HG03342 (cell line): ENCODE data around the gene SUN2.
A peak's percentile ranks its signal among the peaks of the same experiment; 100 is the strongest.

ENCODE experiments used
- ATAC-seq: cut with Tn5 transposase; IDR thresholded peaks from one replicate; pipeline ENCODE4 v1.9.1; 2021; ENCODE audit warnings: mild to moderate bottlenecking, moderate library complexity; ENCODE audit not compliant: unreplicated experiment

The SUN2 gene

DNA sequence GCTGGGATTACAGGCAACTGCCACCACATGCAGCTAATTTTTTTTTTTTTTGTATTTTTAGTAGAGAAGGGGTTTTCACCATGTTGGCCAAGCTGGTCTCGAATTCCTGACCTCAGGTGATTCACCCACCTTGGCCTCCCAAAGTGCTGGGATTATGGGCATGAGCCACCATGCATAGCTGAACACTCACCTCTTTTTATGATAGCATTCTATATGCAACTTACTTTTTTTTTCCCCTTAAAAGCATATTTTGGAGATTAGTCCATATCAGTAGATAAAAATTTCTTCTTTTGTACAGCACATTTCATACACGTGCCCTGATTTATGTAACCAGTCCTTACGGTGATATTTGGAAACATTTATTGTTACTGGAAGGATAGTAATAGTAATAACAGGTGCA is 35.4 kb downstream of the SUN2 start:
- no peak for ATAC-seq

DNA sequence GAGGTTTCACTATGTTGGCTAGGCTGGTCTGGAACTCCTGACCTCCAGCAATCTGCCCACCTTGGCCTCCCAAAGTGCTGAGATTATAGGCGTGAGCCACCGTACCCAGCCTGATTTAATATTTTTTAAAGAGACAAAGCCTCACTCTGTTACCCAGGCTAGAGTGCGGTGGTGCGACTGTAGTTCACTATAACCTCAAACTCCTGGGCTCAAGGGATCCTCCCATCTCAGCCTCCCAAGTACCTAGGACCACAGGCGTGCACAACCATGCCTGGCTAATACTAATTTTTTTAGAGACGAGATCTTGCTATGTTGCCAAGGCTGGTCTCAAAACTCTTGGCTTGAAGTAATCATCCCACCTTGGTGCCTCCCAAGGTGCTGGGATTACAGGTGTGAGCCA is 36.6 kb downstream of the SUN2 start:
- ATAC-seq: no peak

DNA sequence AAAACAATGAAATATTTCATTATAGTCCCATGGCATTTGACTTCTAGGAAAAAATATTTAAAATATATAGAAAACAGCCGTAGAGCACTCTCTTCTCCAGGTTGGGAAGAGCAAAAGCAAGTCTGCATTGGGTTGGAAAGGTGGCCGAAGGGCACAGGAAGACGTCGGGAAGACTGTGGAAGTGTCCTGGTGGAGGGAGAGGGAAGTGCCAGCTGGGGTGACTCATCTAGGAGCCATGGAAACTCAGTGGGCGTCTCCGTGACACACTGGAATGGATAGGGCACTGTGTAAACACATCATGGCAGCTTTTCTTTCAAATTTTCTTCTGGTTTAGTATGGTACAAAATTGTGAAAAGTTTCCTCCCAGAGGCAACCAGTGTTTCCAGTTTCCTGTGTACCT is 37.4 kb downstream of the SUN2 start:
- no peak for ATAC-seq

DNA sequence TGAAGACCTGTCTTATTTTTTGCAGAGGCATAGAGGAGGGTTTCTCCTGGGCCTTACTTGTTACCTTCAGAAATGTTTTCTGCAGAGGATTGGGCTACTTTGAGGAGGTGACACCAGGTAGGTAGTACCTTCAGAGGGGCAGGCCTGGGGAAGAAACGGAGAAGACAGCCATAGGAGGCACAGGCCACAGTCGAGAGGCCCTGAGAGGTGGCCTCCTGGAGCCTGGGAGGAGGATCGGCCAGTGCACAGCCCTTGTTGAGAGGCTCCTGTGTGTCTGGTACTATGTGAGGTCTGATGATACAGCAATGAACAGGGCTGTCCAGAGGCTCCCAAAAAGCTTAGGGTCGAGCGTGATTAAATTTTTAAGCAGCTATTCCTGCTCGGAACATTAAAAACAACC is 38.6 kb downstream of the SUN2 start:
- ATAC-seq: no peak

DNA sequence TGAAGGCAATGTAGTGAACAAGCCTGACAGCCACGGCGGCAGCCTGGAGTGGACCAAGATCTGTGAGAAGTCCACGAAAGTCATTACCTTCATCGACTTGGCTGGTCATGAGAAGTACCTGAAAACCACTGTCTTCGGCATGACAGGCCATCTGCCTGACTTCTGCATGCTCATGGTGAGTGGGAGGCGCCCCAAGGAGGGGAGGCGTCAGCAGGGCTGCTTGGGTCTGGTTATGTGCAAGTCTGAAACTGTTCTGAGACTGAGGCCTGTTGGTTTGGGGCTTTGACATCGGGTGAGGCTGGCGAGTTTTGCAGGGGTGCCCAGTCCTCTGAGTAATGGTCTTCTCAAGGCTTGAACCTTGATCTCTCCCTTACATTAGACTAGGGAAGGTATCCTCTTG is 39.0 kb downstream of the SUN2 start:
- no peak for ATAC-seq

DNA sequence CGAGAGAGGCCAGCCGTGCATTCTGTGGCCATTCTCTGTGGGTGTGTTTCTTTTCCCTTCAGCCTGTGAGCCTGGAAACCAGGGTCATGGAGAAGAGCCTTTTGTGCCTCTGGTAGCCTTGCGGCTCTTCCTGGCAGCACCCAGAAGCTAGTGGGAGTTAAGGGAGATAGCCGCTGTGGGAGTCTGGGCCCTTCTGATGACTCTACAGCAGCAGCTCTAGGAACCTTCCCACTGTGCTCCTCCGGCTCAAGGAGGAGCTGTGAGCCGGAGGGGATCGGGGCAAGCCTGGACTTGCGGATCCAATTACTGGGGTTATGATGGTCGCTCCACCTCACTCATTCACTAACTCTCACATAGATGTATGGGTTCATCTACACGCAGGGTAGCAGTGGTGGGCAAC is 39.5 kb downstream of the SUN2 start:
- ATAC-seq: no peak

DNA sequence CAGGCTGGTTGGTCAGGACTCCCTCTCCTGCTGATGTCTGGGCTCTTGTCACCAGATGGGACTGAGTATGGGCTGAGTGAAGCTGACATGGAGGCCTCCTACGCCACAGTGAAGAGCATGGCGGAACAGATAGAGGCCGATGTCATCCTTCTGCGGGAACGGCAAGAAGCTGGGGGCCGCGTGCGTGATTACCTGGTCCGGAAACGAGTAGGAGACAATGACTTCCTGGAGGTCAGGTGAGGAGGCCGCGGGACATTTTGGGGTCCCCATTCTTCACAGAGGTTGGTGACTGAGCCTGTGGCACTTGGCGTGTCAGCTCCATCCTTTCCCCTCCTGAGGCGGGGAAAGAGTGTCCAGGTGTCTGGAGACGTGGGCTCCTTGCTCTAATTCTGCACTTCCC is 39.9 kb downstream of the SUN2 start:
- no peak for ATAC-seq

DNA sequence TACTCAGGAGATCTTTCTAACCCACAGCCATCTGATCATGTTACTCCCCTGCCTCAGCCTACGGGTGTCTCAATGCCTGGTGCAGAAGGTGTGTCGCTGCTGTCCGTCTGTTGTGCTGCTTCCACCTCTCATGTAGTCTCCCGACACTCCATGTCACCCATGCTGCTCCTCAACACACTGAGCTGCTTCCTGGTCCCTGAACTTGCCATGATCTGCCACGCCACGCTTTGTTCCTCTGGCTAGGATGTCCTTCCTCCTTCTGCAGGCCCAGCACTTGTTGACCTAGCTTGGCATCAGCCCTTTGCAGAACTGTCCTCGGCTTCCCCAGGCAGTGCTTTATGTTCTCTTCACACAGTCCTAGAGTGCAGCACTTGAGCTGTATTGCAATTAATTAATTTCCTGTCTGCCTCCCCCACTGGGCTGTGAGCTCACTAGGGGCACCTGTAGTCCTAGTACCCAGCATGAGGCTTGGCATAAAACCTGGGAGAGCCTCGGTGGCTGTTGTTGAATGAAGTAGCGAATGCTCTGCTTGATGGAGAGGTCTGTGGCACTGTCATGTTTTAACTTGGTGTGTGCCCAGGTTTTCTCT is 40.5 kb downstream of the SUN2 start:
- no peak for ATAC-seq

DNA sequence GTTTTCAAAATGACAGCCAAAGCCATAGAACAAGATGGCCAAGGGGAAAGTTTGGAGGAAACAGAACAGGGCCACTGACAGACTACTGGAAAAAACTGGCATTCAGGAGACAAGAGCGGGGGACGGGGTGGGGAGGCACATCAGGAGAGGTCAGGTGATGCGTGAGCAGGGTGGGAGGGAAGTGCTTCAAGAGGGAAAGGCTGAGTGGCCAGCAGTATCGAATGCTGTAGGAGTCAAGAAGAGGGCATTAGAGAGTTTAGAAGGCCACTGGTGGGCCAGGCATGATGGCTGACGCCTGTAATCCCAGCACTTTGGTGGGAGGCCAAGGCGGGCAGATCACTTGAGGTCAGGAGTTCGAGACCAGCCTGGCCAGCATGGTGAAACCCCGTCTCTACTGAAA is 41.9 kb downstream of the SUN2 start:
- ATAC-seq: no peak

DNA sequence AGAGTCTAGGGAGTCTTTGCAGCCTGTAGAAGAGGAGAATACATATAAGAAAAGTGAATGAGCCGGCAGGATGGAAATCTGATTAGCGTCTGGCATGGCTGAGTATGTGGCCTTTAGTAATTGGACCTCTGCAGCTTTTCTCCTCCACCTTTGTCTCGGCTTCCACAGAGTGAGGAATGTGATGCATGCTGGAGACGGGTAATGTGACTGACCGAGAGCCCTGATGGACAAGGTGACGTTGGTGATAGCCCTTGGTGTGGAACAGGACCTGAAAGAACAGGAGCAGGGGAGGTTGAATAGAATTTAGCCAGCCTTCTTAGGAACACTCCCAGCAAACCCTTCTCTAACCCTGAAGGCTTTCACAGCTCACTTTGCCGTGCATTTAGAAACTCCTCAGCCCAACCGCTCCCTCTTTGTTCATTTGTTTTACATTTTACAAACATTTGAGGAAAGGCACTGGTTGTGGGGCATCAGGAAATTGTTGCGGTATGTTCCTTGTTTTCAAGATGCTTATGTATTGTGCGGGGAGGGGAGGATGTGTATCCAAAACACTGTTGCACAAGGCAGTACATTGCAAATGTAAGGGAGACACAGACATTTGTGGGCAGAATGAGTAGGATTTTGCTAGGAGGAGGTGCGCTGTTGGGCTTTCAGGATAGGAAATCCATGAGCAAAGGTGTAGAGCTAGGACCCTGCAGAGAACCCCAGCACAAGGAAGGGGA is 43.2 kb downstream of the SUN2 start:
- no peak for ATAC-seq

DNA sequence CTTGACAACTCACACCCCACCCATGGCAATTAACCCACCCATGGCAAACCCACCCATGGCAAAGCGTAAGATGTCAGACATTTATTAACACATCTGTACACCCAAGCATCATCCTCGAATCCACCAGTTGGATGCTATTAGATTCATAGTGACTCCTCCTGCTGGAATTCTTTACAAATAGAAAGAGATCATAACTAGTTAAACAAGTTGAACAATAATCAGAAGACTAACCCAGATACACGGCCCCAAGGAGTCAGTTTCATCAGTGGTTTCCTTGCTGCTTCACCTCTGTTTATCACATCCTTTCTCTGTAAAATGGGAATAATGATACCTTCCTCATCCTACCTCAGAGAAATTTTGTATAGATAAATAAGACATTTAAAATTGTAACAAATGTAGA is 44.9 kb downstream of the SUN2 start:
- ATAC-seq: no peak

DNA sequence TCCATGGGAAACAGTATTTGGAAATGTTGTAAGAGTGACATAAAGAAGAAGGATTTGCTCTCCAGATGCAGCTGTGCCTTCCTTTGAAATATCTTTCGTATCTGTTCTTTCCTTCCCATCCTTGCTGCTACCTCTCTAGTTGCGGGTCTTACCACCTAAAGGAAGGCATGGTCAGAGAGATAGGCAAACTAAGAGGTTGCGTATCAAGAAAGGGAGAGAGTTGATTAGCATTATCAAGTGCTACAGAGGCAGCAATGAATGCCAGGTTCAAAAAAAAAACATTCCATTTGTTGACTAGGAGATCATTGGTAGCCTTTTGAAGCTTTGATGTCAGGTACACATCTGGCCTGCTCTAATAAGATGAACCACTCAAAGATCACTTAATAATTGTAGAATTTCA is 45.4 kb downstream of the SUN2 start:
- no peak for ATAC-seq

DNA sequence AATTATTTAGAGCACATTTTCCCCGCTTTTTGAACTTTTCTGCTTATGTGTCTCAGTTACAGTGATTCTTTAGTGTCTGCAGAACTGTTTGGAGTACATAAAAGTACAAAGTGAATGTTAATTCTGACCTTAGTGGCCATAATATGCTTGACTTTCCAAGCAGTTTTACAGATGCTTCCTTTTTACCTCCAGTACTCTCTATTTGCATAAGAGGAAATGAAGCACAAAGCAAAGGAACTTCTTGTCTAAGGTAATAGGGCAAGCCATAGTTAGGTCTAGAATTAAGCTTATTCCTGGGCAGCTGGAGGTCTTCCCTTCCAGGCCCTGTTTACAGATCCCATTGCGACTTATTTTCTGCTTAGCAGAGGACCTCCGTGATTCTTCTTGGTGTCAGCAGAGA is 46.5 kb downstream of the SUN2 start:
- no peak for ATAC-seq

DNA sequence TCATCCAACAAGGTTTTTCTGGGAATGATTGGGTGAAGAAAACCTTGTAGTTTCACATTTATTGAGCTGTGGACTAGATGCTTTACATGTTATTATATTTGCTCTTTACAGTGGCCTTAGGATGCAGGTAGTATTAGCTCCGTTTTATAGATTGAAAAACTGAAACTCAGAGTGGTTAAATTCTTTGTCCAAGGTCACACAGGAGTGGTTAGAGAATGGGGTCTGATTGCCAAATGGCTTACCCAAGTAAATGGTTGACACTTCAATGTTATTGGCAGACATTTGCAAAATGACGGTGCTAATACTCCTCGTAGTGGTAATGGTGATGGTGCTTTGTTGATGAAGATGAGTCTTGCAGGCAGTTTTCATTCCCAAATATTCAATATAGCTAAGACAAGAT is 47.8 kb downstream of the SUN2 start:
- ATAC-seq: no peak

DNA sequence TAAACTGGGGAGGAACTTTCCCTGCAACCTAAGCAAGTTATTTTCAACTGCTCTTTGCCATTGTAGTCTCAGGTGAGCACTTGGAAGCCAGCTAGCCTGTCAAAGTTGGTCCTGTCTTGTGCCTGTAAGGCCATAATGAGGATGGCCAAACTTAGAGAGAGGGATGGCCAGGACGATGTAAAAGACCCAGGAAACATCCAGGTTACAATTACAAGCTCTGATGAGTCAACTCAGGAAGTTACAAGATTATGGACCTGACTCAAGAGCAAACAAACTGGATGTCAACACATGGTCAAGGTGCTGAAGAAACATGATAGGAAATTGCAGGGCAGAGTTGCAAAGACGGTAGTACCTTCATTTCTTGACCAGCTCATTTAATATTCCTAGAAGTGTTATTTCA is 48.5 kb downstream of the SUN2 start:
- no peak for ATAC-seq

DNA sequence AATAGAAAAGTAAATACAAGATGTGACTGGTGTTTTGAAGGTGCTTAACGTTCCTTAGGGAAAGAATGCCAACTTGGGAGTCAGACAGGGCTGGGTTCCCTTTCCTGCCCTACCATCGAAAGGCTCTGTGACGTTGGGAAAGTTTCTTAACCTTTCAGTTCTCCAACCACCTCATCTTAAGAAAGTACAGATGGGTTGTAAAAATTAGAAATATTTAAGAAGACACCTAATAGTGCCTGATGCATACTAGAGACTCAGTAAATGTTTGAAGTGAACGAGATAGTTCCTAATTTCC is 49.0 kb downstream of the SUN2 start:
- ATAC-seq: no peak

DNA sequence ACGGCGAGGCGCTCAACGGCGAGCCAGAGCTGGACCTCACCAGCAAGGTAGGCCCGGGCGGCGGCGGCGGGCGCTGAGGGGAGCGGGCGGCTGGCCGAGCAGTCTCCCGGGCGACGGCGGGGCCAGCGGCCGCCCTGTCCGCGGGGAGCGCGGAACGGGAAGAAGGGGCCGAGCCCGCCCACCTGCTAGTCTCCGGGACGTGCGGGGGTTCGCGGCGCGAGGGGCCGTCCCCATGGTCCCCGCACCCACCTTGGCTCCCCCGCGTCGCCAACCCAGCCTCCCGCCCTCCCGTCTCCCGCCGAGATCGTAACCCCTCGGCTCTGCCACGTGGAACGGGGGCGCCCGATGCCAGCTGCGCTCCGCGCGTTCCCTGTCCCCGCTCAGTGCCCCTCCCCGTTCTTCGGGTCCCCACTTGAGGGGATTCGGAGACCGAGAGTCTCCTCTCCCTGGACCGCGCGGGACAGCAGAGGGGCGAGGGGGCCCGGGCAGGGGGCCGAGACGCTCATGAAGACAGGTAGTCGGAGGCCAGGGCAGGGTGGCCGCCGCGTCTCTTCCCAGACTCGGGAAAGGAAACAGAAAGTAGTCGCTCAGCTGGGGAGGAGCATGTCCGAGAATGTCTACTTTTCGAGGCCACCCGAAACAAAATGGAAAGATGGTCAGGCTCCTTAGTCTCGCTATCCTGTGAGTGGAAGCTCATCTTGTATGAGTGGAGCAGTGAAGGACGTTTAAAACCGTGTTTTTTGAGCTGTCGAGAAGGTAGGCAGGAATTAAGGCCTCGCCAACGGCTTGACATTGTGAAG is 49.5 kb downstream of the SUN2 start:
- ATAC-seq: no peak

DNA sequence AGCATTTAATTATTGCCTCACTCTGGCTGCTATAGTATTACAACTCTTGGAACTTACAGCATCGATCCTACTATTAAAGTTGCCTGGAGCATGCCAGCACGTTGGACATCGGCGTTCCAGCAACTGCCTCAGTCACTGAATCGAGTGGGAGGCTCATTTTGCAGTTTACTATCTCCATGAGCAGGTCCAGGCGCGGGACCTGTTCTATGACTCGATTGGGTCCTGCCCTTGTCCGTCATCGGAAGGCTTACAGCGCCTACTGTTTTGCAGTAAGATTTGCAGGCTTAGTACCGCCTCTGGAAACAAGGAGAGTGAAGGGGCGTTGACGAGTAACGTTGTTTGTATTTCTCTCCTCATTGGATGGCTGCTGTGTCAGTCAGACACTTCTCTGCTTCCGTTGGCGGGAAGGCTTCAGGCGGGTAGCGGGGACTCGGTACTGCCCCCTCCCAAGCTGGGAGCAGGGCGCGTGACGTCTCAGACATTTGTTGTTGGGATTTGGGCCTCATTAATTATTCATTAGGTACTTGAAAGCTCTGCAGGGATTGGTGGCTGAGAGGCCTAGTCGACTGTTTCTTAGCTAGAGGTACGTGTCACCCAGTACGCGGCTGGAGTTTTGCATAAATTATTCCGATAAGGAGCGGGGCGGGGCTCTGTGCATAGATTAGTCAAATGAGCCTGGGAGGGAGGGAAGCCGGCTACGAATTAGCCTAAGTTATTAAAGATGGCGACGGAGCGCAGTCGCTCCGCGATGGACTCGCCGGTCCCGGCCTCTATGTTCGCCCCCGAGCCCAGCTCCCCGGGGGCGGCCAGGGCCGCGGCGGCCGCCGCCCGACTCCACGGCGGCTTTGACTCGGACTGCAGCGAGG is 50.3 kb downstream of the SUN2 start, which contains the start of gene GTPBP1:
Gene GTPBP1 (plus strand): TSS at position 710 of the 866 bp plus-strand sequence. CDS start 12 bp downstream, at position 722.
- peak; percentile 69 for ATAC-seq

DNA sequence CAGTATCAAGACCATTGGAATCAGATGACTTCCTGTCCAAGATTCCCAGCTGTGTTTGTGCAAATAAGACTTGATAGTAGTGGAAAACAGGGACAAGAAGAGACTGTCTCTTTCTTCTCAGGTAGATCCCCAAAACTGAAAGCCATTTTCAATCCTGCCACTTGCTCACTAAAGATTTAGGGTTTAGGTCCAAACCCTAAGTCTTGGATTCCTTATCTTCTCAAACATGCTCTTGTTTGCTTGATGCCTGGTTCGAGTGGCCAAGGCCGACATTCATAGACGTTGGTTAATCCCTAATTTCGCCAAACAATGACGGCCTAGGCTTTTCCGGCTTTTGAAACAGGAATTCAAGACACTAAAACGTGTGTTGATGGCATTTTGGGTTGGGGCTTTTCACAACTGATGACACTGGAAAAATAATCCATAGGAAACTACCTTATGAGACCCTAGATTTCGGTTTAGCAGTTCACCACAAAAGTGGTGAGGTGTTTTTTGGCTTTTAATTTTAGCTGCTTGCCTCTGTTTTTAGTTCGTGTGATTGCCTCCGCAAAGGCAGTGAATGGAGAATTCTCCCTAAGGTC is 51.1 kb downstream of the SUN2 start:
- no peak for ATAC-seq

DNA sequence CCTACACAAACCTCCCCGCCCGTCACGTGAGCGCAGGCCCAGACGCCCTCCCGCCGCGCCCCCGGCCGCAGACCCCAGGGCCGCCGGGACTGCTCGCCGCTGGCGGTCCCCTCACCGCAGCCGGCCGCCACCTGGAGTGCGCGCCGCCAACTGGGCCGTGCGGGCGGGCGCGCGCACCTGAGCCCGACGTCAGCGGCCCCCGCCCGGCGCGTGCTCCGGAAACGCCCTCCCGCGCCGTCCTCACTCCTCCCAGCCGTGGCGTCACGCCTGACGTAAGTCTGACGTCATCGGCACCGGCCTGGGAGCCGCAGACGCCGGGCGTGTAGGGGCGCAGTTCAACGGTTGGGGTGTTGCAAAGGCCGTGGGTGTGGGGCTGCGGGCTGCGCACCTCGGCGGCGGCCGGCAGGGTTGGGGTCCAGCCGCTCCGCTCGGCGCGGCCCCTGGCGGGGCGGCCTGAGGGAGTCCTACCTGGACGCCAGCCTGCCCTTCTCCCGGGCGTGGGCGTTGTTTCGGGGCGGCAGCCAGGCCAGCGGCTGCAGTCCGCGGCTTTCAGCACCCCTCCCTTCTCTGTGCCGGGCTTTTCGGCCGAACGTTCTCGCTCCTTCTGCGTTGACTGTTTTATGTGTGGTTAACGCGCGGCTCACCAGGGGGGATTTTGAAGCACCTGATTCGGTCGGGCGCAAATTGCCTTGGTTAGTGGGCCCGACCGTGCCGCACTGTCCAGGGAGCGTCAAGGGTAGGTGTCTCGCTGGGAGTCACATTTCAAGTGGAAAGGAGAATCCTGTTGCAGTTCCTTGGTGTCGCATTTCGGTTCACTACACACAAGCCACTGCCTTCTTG is 54.8 kb downstream of the SUN2 start, which contains the start of gene JOSD1:
Gene JOSD1 (minus strand): TSS at position 155 of the 840 bp plus-strand sequence. CDS start 956 bp downstream, outside the sequence.
- ATAC-seq: peak; percentile 35
